Measurements from ENCODE around the gene SNUPN. TPM values are rescaled to one million over a fixed set of nuclear protein-coding genes. Genes with fewer than 3 reads are reported as not detected.

Gene SNUPN
- total and polyA plus RNA-seq, 2 of the 4 experiments (the other 2 are of a cell fraction), result 23.8 to 24.1 TPM

DNA sequence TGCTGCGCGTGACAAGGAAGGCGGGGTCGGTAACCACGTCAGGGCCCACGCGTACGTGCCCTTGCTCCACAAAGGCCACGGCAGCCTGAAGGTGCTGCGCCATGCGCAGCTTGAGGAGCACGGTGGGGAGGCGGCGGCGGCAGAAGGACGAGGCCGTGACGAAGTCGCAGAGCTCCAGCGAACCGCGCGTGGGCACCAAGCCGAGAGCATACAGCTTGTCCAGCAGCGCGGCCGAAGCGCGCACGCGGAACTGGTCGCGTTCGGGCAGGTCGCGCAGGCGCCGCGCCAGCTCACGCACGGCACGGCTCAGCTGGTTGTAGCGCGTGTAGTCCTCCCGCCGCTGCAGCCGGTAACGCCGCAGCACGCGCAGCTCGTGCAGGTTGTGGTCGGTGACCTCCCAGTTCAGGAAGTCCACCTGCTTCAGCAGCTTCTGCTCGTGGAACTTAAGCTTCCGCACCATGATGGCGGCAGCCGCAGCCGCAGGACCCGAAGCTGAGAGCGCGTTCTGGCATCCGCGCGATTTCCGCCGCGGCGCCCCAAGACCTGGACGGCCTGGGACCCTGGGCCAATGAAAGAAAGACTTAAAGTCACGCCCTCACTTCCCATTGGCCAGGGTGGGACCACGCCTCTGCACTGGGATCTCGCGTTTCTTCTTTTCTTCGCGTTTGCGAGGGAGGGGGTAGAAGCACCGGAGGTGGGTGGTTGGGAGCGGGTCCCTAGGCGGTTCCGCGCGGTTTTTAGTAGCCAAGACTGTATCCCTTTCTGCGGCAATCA lies 14.4 kb upstream of the SNUPN start, which contains the start of gene IMP3:
TSS of gene IMP3 (minus strand) at position 516 of the 774 bp plus-strand sequence. CDS start at position 460, 56 bp downstream.
- peak within 1 kb of the TSS; percentile 94 for H2AK5ac ChIP-seq (ENCODE audit: low read depth, low read length)
- WGBS, 2 experiments (ENCODE audit: extremely low coverage in 2 of 2, insufficient read length in 1 of 2), result 0% methylated on average over 35 of the region's 83 CpGs; no CpG with 5 or more reads in 1 of the 2 experiments
- peaks cover 24% of the 10 kb centered on the region for H4K20me1 ChIP-seq (ENCODE audit: insufficient read depth, low read length)
- peak within 1 kb of the TSS; percentile 77 for H3K4me3 ChIP-seq (ENCODE audit: insufficient read depth, low read depth, low read length)
- H2BK15ac ChIP-seq (ENCODE audit: low read depth, low read length), result peak within 1 kb of the TSS; percentile 7; the same call in 1 of the 3 replicates
- CTCF ChIA-PET, result no interaction called here
- H3K27me3 ChIP-seq (ENCODE audit: control insufficient read depth, insufficient read depth, low read length), result no peaks in the 10 kb centered on the region
- POLR2A ChIA-PET (ENCODE audit: unreplicated experiment), result interaction anchor here (0.6 to 1.3 kb wide), 2 partner anchors 14 to 44 kb away, joined by 5 to 6 read pairs; partner anchors contain the start of gene SNUPN
- peak within 1 kb of the TSS; percentile 92 for H3K27ac ChIP-seq (ENCODE audit: insufficient read depth, low read length)
- H3K9ac ChIP-seq (ENCODE audit: low read depth, low read length), result peak within 1 kb of the TSS; percentile 93
- peak within 1 kb of the TSS; percentile 91 for H3K14ac ChIP-seq (replicated peaks; ENCODE audit: low read depth, low read length)
- H2BK5ac ChIP-seq (ENCODE audit: low read depth, low read length, poor library complexity, severe bottlenecking), result peak within 1 kb of the TSS; percentile 93
- H3K4me2 ChIP-seq (ENCODE audit: low read depth, low read length), result peak within 1 kb of the TSS; percentile 98
- H3K9me3 ChIP-seq (ENCODE audit: control insufficient read depth, insufficient read depth, low read length), result no peaks in the 10 kb centered on the region
- peak within 1 kb of the TSS; percentile 64 for H3K18ac ChIP-seq (ENCODE audit: low read depth, low read length)
- no TSS peak for BruUV-seq (replicated peaks)
- intact Hi-C loops (cut with micrococcal nuclease) (loop anchor here (2.0 to 5.0 kb wide), 3 partner anchors 21 to 188 kb away; partner anchors contain the start of gene SIN3A), in situ Hi-C loops (cut with MboI; ENCODE audit: low sequenced_read_pairs) (loop anchor here (5.0 kb wide), 1 partner anchor 42 kb away; no protein-coding TSS in a partner anchor), dilution Hi-C loops (cut with HindIII; ENCODE audit: low sequenced_read_pairs, unreplicated experiment) (no loop called here)
- no peaks in the 10 kb centered on the region for H3K36me3 ChIP-seq (ENCODE audit: control insufficient read depth, insufficient read depth, low read length)
- no peak within 1 kb of the TSS for H2BK20ac ChIP-seq (ENCODE audit: low read depth, low read length)
- peak within 1 kb of the TSS; percentile 96 for H3K23ac ChIP-seq (ENCODE audit: low read depth, low read length)
- 0 out of 2 replicates have a peak, but pooled peaks cover 4% of the 10 kb centered on the region for H3K9me1 ChIP-seq (ENCODE audit: insufficient read depth, low read length)
- TF ChIP-seq MXI1 (IDR thresholded peaks at IDR 0.05; ENCODE audit: borderline replicate concordance, low read depth, low read length), result peak; percentile 57
- TF ChIP-seq POLR2A (IDR thresholded peaks at IDR 0.05; ENCODE audit: low read depth, low read length), result peak; percentile 94
- TF ChIP-seq, protein P1, sequence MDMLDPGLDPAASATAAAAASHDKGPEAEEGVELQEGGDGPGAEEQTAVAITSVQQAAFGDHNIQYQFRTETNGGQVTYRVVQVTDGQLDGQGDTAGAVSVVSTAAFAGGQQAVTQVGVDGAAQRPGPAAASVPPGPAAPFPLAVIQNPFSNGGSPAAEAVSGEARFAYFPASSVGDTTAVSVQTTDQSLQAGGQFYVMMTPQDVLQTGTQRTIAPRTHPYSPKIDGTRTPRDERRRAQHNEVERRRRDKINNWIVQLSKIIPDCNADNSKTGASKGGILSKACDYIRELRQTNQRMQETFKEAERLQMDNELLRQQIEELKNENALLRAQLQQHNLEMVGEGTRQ (IDR thresholded peaks at IDR 0.05; ENCODE audit: low read depth, low read length), result peak; percentile 61
- peak; percentile 93 for TF ChIP-seq MAZ (IDR thresholded peaks at IDR 0.05; ENCODE audit: borderline replicate concordance, low read depth, low read length)
- TF ChIP-seq BHLHE40 (IDR thresholded peaks at IDR 0.05; ENCODE audit: low read depth, low read length), result no peak
- DNase-seq, result peak; percentile 95
- peak within 1 kb of the TSS; percentile 99 for H2AK9ac ChIP-seq (replicated peaks; ENCODE audit: low read depth, low read length, poor library complexity)
- H2AFZ ChIP-seq (replicated peaks; ENCODE audit: low read length, poor library complexity), result peak within 1 kb of the TSS; percentile 97
- H4K5ac ChIP-seq (ENCODE audit: low read depth, low read length), result peak within 1 kb of the TSS; percentile 77
- ATAC-seq (ENCODE audit: low read depth), result peak; percentile 96
- peak within 1 kb of the TSS; percentile 87 for H3K56ac ChIP-seq (ENCODE audit: extremely low read depth, insufficient read depth, low read length)
- H4K91ac ChIP-seq (ENCODE audit: insufficient read depth, low read depth, low read length), result peak within 1 kb of the TSS; percentile 93
- peaks cover 13 to 46% of the 10 kb centered on the region in 2 experiments for H3K79me1 ChIP-seq (ENCODE audit: low read depth in 1 of 2, low read length in 2 of 2)
- peaks cover 4% of the 10 kb centered on the region; the same call in 1 of the 2 replicates for H3K4me1 ChIP-seq (ENCODE audit: control insufficient read depth, insufficient read depth, low read length)
- H4K8ac ChIP-seq (ENCODE audit: low read depth in 2 of 2, low read length in 2 of 2), result peak within 1 kb of the TSS; percentile 91 to 98
- peak within 1 kb of the TSS; percentile 59 for H2BK120ac ChIP-seq (ENCODE audit: low read depth, low read length)
- H3K4ac ChIP-seq (ENCODE audit: low read depth, low read length), result peak within 1 kb of the TSS; percentile 97
